ENCODE results near the gene SNX25. TPM values are rescaled to one million over a fixed set of nuclear protein-coding genes. Genes with fewer than 3 reads are reported as not detected.

SNX25 gene
- total and polyA plus RNA-seq, 10 of the 15 experiments (the other 5 are each of a cell fraction or from before 2014, with no cell fraction given): 11.2 to 117 (median 62.8) TPM

DNA sequence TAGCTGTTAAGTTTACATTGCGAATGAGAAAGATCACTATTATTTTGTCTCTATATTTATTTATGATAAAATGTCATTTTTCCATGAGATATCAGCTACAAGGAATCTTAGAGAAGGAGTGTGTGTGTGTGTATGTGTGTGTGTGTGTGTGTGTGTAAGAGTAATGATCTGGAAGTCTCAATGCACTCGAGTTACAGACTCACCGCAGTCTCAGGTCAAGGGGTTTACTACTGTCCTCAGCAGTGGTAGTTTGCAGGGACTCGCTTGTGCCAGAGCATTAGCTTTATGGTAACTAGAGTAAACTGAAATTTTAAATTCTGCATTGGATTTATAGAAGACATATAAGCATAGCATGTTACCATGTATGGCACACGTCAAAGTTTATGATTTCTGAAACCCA, 155.5 kb downstream of the SNX25 start:
- ATAC-seq (no peak), FAIRE-seq (no peak), DNase-seq (ENCODE audit: low read depth, low spot score) (no peak)
- no peak overlapping the region for H3K9ac ChIP-seq (ENCODE audit: control insufficient read depth, insufficient read depth, low read length)
- in situ Hi-C loops (cut with MboI) (no loop called here), intact Hi-C loops (cut with micrococcal nuclease; ENCODE audit: unreplicated experiment) (no loop called here)
- H2AFZ ChIP-seq (ENCODE audit: control insufficient read depth, low read depth, low read length): no peak overlapping the region
- BruUV-seq (replicated peaks): no TSS peak
- H3K27me3 ChIP-seq (replicated peaks in 1 of 2; ENCODE audit: control insufficient read depth in 2 of 2, insufficient read depth in 2 of 2, low read length in 1 of 2): no peaks in the 10 kb centered on the region
- SMC1A ChIA-PET (ENCODE audit: uncharacterized antibody, unreplicated experiment): interaction anchor here (0.7 kb wide), 1 partner anchor 12 kb away, joined by 4 read pairs; no protein-coding TSS in a partner anchor
- CTCF ChIA-PET: interaction anchor here (0.8 to 0.9 kb wide), 2 partner anchors 12 to 145 kb away, joined by 3 to 4 read pairs; no protein-coding TSS in a partner anchor
- no peaks in the 10 kb centered on the region for H3K79me2 ChIP-seq (ENCODE audit: control insufficient read depth, insufficient read depth, low read length)
- RAD21 ChIA-PET (ENCODE audit: unreplicated experiment): interaction anchor here (1.7 kb wide), 1 partner anchor 58 kb away, joined by 4 read pairs; no protein-coding TSS in a partner anchor
- H3K36me3 ChIP-seq (ENCODE audit: control insufficient read depth in 2 of 2, insufficient read depth in 2 of 2, low read length in 1 of 2): peaks cover 1 to 30% of the 10 kb centered on the region in 2 experiments
- H3K9me3 ChIP-seq (replicated peaks; ENCODE audit: control insufficient read depth, insufficient read depth, low read length): no peaks in the 10 kb centered on the region
- WGBS (ENCODE audit: insufficient coverage, insufficient replicate concordance, low lambda C conversion rate, missing lambda C conversion rate): 96% methylated on average over 5 of the region's 5 CpGs
- H3K4me1 ChIP-seq (ENCODE audit: control insufficient read depth, insufficient read depth, low read length): no peaks in the 10 kb centered on the region
- TF ChIP-seq GATAD2B (conservative IDR thresholded peaks at IDR 0.05; ENCODE audit: low read depth): no peak
- no peaks in the 10 kb centered on the region for H4K20me1 ChIP-seq (ENCODE audit: control insufficient read depth, insufficient read depth)
- POLR2A ChIA-PET: no interaction called here
- H3K4me3 ChIP-seq: no peak overlapping the region
- no peak overlapping the region for H3K27ac ChIP-seq (ENCODE audit: control insufficient read depth, insufficient read depth)
- no peak overlapping the region for H3K4me2 ChIP-seq (ENCODE audit: control insufficient read depth, insufficient read depth)

DNA sequence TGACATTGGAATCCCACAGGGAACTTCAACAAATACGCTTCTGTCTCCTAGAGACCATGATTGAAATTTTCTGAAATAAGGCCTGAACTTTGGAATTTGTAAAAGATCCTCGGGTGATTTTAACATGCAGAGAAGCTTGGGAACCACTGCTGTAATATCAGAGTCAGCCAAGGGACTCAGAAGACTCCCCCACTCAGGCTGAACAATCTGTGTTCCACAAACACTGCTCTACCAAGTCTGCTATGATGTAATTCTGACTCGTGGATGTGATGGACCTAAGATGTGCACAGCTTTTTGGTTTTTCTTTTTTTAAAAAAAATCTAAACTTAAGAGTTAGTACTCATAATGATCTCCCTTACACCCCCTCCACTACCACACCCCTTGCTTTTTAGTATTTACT, 160.3 kb downstream of the SNX25 start:
- H3K79me2 ChIP-seq (ENCODE audit: control insufficient read depth, insufficient read depth, low read length): no peaks in the 10 kb centered on the region
- H3K36me3 ChIP-seq (ENCODE audit: control insufficient read depth in 2 of 2, insufficient read depth in 2 of 2, low read length in 1 of 2): peaks cover 1 to 47% of the 10 kb centered on the region in 2 experiments; a peak in 3 of 4 replicates
- DNase-seq (ENCODE audit: low read depth, low spot score): no peak
- H3K4me1 ChIP-seq (ENCODE audit: control insufficient read depth, insufficient read depth, low read length): no peaks in the 10 kb centered on the region
- ChIA-PET SMC1A (ENCODE audit: uncharacterized antibody, unreplicated experiment) (interaction anchor here (1.0 to 1.6 kb wide), 2 partner anchors 12 to 24 kb away, joined by 3 read pairs; no protein-coding TSS in a partner anchor), CTCF (interaction anchor here (0.5 to 0.7 kb wide), 2 partner anchors 35 to 1265 kb away, joined by 5 read pairs; no protein-coding TSS in a partner anchor), RAD21 (ENCODE audit: unreplicated experiment) (no interaction called here), POLR2A (no interaction called here)
- no peak for ATAC-seq
- in situ Hi-C loops (cut with MboI) (no loop called here), intact Hi-C loops (cut with micrococcal nuclease; ENCODE audit: unreplicated experiment) (no loop called here)
- H3K4me3 ChIP-seq: no peak overlapping the region
- no peaks in the 10 kb centered on the region for H3K9me3 ChIP-seq (replicated peaks; ENCODE audit: control insufficient read depth, insufficient read depth, low read length)
- no peak overlapping the region for H3K9ac ChIP-seq (ENCODE audit: control insufficient read depth, insufficient read depth, low read length)
- H3K27ac ChIP-seq (ENCODE audit: control insufficient read depth, insufficient read depth): no peak overlapping the region
- TF ChIP-seq ASH2L (IDR thresholded peaks at IDR 0.05; ENCODE audit: borderline replicate concordance, low read depth): no peak
- TF ChIP-seq RELB (IDR thresholded peaks at IDR 0.05; ENCODE audit: low read depth): no peak
- no peak for TF ChIP-seq ZNF274 (IDR thresholded peaks at IDR 0.05; ENCODE audit: insufficient read depth, insufficient read length)
- no peak for TF ChIP-seq KAT2A (conservative IDR thresholded peaks at IDR 0.05; ENCODE audit: control insufficient read depth, low read depth, low read length)
- TF ChIP-seq SMARCA5 (IDR thresholded peaks at IDR 0.05): no peak
- no peak for TF ChIP-seq MEF2A (IDR thresholded peaks at IDR 0.05; ENCODE audit: insufficient read depth, low read depth, low read length)
- TF ChIP-seq KDM1A (IDR thresholded peaks at IDR 0.05; ENCODE audit: borderline replicate concordance): no peak
- no peak for TF ChIP-seq CBX5 (IDR thresholded peaks at IDR 0.05; ENCODE audit: low read depth)
- TF ChIP-seq CBFB (IDR thresholded peaks at IDR 0.05; ENCODE audit: low read depth): no peak
- no peak for FAIRE-seq
- 91% methylated on average over 3 of the region's 3 CpGs for whole genome bisulfite sequencing (ENCODE audit: insufficient coverage, insufficient replicate concordance, low lambda C conversion rate, missing lambda C conversion rate)
- H3K27me3 ChIP-seq (replicated peaks in 1 of 2; ENCODE audit: control insufficient read depth in 2 of 2, insufficient read depth in 2 of 2, low read length in 1 of 2): no peaks in the 10 kb centered on the region
- no peaks in the 10 kb centered on the region for H4K20me1 ChIP-seq (ENCODE audit: control insufficient read depth, insufficient read depth)
- TSS peak; percentile 3 for BruUV-seq (replicated peaks)
- no peak overlapping the region for H3K4me2 ChIP-seq (ENCODE audit: control insufficient read depth, insufficient read depth)
- H2AFZ ChIP-seq (ENCODE audit: control insufficient read depth, low read depth, low read length): no peak overlapping the region
